ENCODE results near the gene NAP1L4. TPM values are rescaled to one million over a fixed set of nuclear protein-coding genes. Genes with fewer than 3 reads are reported as not detected.
"Not testable (repeated sequence)": the region's sequence is repeated elsewhere in the genome, so short reads cannot be mapped to it uniquely, and the experiment has no call there.

The NAP1L4 gene
- total RNA-seq, 1 experiment from 2014 or later = 184 TPM

DNA sequence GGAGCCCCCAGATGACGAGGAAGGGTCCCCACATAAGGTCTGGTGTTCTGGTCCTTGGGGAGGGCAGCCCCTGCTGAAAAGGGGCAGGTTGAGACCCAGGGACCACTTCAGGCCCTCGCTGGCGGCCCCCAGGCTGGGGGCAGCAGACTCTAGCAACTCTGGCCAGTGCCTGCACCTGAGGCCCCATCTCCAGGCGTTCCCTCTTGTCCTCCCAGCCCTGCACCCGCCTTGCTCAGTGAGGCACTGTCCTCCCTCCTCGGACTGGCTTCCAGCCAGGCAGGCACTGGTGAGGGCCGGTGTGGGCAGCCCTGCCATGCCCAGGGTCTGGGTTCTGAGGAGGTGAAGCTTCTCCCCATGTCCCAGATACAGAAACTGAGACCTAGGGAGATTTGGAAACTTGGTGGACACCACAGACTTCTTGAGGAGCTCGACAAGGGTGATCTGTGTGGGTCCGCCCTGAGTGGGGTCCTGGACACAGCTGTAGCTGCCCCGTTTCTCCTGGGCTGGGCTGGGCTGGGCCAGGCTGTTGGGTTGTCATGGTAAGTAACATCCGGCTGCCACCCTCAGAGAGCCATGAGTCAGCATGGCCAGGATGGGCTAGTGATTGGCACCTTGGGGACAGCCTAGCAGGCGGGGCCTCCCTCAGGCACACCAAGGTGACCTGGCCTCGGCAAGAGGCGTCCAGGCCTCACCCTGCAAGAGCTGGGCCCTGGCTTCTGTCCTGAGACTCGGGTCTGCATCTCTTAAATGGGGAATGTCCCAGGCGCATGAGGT, 51.8 kb downstream of the NAP1L4 start:
- Histone ChIP-seq H3K9me3 (ENCODE audit: low read depth, low read length, poor library complexity, severe bottlenecking) (peaks cover 14% of the 10 kb centered on the region), H3K36me3 (ENCODE audit: insufficient read depth, low read length, poor library complexity, severe bottlenecking) (peaks cover 16% of the 10 kb centered on the region), H3K4me3 (ENCODE audit: low read depth, low read length, poor library complexity, severe bottlenecking) (no peak overlapping the region), H3K27ac (ENCODE audit: low read depth, low read length, poor library complexity, severe bottlenecking) (no peak overlapping the region), H3K4me1 (ENCODE audit: insufficient read depth, low read length, poor library complexity, severe bottlenecking) (peaks cover 4% of the 10 kb centered on the region), H3K27me3 (replicated peaks; ENCODE audit: insufficient read depth, low read depth, low read length, poor library complexity) (no peaks in the 10 kb centered on the region)
- no TSS peak for BruUV-seq (replicated peaks)
- intact Hi-C loops (cut with micrococcal nuclease; ENCODE audit: unreplicated experiment) = no loop called here
- no peak for DNase-seq (ENCODE audit: low spot score)
- CTCF ChIA-PET = no interaction called here
- no peak for TF ChIP-seq EZH2 (IDR thresholded peaks at IDR 0.05; ENCODE audit: borderline replicate concordance, low read depth, low read length, poor library complexity, severe bottlenecking)
- TF ChIP-seq, protein P1, sequence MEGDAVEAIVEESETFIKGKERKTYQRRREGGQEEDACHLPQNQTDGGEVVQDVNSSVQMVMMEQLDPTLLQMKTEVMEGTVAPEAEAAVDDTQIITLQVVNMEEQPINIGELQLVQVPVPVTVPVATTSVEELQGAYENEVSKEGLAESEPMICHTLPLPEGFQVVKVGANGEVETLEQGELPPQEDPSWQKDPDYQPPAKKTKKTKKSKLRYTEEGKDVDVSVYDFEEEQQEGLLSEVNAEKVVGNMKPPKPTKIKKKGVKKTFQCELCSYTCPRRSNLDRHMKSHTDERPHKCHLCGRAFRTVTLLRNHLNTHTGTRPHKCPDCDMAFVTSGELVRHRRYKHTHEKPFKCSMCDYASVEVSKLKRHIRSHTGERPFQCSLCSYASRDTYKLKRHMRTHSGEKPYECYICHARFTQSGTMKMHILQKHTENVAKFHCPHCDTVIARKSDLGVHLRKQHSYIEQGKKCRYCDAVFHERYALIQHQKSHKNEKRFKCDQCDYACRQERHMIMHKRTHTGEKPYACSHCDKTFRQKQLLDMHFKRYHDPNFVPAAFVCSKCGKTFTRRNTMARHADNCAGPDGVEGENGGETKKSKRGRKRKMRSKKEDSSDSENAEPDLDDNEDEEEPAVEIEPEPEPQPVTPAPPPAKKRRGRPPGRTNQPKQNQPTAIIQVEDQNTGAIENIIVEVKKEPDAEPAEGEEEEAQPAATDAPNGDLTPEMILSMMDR (conservative IDR thresholded peaks at IDR 0.05; ENCODE audit: low read depth, low read length) = no peak
- POLR2A ChIA-PET (ENCODE audit: low non-redundant PET) = interaction anchor here (0.6 kb wide), 1 partner anchor 129 kb away, joined by 3 read pairs; no protein-coding TSS in a partner anchor

DNA sequence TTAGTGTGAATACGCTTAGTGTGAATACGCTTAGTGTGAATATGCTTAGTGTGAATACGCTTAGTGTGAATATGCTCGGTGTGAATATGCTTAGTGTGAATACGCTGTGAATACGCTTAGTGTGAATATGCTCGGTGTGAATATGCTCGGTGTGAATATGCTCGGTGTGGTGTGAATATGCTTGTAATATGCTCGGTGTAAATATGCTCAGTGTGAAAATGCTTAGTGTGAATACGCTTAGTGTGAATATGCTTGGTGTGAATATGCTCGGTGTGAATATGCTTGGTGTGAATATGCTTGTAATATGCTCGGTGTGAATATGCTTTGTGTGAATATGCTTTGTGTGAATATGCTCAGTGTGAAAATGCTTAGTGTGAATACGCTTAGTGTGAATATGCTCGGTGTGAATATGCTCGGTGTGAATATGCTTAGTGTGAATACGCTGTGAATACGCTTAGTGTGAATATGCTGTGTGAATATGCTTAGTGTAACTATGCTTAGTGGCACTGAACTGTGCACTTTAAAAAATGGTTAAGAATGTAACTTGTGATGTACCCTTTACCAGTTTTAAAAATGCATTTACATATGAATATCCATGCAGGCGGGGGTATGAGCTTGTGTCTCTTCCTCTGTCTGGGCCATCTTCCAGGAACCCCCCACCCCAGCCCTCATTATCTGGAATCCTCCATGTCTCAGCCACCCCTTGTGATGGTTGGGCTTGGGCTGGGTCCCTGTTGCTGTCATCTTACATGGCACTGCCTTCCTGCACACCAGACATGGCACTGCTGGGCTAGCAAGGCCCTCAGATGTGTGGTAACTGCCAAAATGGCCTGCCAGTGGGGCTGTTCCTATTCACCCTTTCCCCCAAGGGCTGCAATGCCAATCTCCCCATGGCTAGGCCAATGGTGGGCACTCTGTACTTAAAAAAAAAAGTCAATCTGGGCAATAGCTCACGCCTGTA, 53.4 kb downstream of the NAP1L4 start:
- H3K36me3 ChIP-seq (ENCODE audit: insufficient read depth, low read length, poor library complexity, severe bottlenecking); H3K27me3 ChIP-seq (replicated peaks; ENCODE audit: insufficient read depth, low read depth, low read length, poor library complexity); intact Hi-C loops (cut with micrococcal nuclease; ENCODE audit: unreplicated experiment); CTCF ChIA-PET; H3K4me1 ChIP-seq (ENCODE audit: insufficient read depth, low read length, poor library complexity, severe bottlenecking); H3K4me3 ChIP-seq (ENCODE audit: low read depth, low read length, poor library complexity, severe bottlenecking); POLR2A ChIA-PET (ENCODE audit: low non-redundant PET); DNase-seq (ENCODE audit: low spot score); H3K27ac ChIP-seq (ENCODE audit: low read depth, low read length, poor library complexity, severe bottlenecking): not testable (repeated sequence)
- H3K9me3 ChIP-seq (ENCODE audit: low read depth, low read length, poor library complexity, severe bottlenecking) = peaks cover 14% of the 10 kb centered on the region
- TSS peak; percentile 12 for BruUV-seq (replicated peaks)

DNA sequence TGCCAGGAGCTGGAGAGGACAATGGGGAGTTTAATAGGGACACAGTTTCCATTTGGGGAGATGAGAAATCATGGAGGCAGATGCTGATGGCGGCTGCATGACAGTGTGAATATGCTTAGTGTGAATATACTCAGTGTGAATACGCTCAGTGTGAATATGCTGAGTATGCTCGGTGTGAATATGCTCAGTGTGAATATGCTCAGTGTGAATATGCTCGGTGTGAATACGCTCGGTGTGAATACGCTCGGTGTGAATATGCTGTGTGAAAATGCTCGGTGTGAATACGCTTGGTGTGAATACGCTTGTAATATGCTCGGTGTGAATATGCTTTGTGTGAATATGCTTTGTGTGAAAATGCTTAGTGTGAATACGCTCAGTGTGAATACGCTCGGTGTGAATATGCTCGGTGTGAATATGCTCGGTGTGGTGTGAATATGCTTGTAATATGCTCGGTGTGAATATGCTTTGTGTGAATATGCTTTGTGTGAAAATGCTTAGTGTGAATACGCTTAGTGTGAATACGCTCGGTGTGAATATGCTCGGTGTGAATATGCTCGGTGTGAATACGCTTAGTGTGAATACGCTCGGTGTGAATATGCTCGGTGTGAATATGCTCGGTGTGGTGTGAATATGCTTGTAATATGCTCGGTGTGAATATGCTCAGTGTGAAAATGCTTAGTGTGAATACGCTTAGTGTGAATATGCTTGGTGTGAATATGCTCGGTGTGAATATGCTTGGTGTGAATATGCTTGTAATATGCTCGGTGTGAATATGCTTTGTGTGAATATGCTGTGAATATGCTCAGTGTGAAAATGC, 54.3 kb downstream of the NAP1L4 start:
- POLR2A ChIA-PET (ENCODE audit: low non-redundant PET) = interaction anchor here (0.6 kb wide), 1 partner anchor 239 kb away, joined by 13 read pairs; no protein-coding TSS in a partner anchor
- CTCF ChIA-PET = interaction anchor here (1.1 kb wide), 1 partner anchor 19 kb away, joined by 3 read pairs; no protein-coding TSS in a partner anchor
- intact Hi-C loops (cut with micrococcal nuclease; ENCODE audit: unreplicated experiment) = not testable (repeated sequence)

More for the DNA sequence above, 54.3 kb downstream of the NAP1L4 start:
- H3K27me3 ChIP-seq (replicated peaks; ENCODE audit: insufficient read depth, low read depth, low read length, poor library complexity); BruUV-seq (replicated peaks); H3K36me3 ChIP-seq (ENCODE audit: insufficient read depth, low read length, poor library complexity, severe bottlenecking); H3K4me3 ChIP-seq (ENCODE audit: low read depth, low read length, poor library complexity, severe bottlenecking); H3K4me1 ChIP-seq (ENCODE audit: insufficient read depth, low read length, poor library complexity, severe bottlenecking); H3K27ac ChIP-seq (ENCODE audit: low read depth, low read length, poor library complexity, severe bottlenecking); DNase-seq (ENCODE audit: low spot score): not testable (repeated sequence)
- H3K9me3 ChIP-seq (ENCODE audit: low read depth, low read length, poor library complexity, severe bottlenecking) = peaks cover 14% of the 10 kb centered on the region
